GM19023 (cell line): ENCODE measurements around the gene SERPINB1.
"Not testable (repeated sequence)": the region's sequence is repeated elsewhere in the genome, so short reads cannot be mapped to it uniquely, and the experiment has no call there.

Experiments
- ATAC-seq: cut with Tn5 transposase; IDR thresholded peaks from one replicate; pipeline ENCODE4 v1.9.1; 2021; ENCODE audit warnings: mild to moderate bottlenecking, moderate library complexity; ENCODE audit not compliant: unreplicated experiment

SERPINB1 gene

DNA sequence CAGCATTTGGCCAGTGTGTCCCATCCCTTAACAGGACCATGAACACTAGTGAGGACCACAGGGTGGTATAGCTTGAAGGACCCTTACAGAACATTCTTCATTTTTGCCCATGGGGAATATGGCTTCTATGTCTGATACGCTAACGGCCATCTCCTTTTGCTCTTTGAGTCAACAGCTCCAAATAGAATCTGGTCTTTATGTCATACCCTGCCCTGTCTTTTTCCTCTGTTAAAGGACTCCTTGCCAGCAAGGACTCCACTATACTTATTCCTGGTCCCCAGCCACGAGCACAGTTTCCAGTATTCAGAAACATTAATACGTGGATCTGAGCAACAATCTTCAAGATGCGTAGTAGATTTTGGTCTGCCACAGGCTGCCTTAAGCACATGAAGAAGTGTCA, 22.5 kb downstream of the SERPINB1 start:
- ATAC-seq, result no peak

DNA sequence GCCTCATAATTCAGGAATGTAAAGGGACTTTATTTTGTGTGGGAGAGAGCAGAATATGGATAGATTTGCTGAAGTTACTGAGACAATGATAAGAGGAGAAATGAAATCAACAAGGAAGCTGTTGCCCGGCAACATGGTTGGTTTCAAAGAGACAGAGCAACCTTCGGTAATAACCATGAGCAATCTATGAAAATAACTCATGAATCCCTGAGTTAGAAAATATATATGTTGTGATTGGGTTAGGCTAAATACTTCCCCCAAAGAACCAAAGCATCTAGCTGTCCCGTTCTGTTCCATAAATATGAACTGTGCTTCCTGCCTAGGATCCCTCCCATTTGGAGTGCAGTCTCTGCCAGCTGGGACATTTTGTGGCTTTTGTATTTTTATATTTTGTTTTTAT, 23.1 kb downstream of the SERPINB1 start:
- ATAC-seq, result no peak

DNA sequence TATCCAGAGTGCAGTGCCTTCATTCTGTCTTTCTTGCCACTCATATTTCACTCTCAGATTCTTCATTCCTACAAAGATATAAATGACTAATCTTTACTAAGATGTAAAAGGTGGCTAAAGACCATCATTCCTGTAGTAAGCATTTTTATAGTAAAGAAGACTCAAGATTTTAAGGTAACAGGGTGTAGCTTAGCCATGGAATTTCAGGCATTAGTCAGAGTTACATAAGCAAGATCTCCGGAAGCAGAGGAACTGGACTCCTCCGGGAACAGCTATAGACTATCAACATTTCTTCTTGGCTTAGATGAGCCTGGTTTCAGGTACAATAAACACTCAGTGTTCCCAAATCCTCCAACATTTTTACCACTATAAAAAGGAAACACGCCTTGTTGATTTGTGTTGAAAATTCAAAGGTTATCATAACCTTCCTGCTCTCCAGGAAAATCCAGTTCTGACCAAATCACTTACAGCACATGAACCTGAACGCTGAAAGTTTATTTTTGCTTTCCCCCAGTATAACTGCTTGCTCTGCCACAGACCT, 23.7 kb downstream of the SERPINB1 start:
- ATAC-seq, result no peak

DNA sequence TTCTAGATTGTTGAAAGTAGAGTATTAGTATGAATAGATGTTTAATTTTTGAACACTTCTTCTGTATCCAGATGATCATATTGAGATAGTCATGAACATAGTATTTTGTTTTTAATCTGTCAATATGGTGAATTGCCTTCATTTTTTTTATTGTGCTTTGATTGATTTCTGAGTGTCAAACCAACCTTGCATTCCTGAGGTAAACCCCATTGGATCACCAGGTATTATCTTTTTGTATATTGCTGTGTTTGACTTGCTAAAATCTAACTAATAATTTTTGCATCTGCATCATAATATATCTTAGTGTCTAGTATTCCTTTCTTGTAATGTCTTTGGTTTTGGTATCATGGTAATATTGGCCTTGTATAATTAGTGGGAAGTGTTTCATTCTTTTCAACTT, 25.5 kb downstream of the SERPINB1 start:
- ATAC-seq, result no peak

DNA sequence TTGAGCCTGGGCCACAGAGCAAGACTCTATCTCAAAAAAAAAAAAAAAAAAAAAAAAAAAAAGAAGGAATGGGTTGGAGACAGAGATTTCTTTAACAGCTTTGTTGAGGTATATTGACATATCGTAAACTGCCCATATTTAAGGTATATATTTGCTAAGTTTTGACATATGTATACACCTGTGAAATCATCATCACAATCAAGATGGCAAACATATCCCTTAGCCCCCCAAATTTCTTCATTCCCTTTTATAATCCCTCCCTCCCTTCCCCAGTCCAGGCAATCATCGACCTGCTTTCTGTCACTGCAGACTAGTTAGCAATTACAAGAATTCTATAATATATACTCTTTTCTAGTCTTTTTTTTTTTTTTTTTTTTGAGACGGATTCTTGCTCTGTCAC, 29.0 kb downstream of the SERPINB1 start:
- no peak for ATAC-seq

DNA sequence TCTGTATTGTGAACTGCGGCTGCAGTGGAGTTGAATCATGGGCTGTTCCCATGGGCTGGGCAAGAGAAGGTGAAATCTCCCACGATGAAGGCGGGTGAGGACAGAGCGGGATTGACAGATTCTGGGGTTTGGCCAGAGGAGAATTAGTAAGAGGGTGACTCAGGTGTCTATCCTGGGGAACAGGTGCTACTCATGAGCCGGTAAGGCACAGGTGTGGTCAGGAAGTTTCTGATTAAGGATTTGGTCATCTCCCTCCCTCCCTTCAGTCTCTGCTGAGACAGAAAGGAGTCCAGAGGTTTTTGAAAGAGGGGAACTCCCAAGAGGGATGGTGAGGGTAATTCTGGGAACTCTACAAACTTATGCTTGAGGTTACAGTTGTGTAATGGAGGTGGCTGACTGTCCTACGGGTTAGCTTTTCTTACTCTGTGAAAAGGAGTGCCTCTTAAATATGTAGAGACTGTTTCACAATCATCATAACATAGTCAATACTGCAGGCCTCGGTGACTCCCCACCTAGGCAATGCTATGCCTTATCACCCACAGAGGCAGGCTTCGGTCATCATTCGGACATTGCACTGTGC, 31.5 kb downstream of the SERPINB1 start:
- no peak for ATAC-seq

DNA sequence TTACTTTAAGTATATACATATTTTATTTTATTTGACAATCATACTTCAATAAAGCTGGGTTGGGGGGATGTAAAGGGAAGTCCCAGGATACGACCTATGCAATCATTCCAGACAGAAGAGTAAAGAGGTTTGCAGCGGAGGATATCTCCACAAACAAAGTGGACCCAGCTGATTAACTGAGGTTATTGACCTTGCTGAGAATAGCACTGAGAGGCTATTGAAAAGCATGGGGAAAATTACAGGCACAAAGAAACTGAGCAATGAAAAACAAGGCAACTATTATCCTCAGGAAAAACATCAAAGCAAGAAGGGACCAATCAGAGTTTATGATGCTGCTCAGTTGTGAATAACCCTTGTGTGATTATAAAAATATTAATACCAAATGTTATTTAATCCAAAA, 32.6 kb downstream of the SERPINB1 start:
- no peak for ATAC-seq

DNA sequence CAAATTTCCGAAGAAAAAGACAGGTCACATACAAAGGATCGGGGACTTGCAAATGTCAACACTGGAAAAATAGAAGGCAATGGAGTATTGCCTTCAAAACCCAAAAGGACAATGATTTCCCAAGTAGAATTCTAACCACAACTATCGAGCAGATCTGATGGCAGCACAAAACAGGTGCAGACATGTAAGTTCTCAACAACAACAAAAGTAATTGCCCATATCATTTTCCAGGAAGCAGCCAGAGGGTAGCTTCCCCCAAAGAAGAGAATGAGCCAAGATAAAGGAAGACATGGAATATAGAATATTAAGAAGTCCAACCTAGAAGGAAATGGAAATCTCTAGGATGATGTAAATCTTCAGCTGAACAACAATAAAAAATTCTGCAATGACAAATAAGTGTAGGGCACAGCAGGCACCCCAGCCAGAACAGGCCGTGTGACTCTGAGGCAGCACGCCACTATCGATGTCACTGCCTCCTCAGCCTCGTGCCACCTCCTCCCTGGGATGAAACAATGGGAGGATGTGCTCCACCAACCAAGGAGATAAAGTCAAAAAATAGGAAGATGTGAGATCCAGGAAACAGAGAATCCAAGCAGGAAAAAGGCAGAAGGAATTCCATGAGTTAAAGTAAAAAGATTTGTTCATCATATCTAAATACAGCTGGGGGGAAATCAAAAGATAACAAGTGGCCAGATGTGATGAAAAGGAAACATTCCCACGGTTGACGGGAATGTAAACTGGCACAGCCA, 34.1 kb downstream of the SERPINB1 start:
- ATAC-seq, result no peak

DNA sequence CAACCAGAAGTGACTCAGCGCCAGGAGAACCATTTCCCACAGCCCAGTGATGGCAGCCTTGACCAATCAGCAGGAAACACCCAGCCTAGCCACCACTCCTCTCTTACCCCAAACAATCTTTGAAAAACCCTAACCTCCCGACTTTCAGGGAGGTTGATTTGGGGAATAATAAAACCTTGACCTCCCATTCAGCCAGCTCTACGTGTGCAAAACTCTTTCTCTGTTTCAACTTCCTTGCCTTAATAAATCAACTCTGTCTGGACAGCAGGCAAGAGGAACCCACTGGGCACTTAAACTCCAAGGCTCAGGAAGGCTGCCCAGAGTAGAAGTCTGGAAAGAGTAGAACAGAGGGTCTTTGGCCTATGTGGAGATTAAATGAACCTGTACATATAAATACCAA, 35.0 kb downstream of the SERPINB1 start:
- no peak for ATAC-seq

DNA sequence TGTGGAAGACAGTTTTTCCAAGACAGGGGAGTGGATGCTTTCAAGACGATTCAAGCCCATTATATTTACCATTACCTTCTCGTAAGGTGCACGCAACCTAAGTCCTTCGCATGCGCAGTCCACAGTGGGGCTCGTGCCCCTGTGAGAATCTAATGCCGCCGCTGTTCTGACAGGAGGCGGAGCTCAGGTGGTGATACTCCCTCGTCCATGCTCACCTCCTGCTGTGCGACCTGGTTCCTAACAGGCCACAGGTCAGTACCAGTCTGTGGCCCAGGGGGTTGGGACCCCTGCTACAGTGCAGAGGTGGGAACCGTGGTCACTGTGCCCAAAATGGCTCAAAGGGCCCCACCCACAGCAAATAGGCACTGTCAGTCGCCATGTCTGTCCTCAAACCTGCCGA, 36.6 kb downstream of the SERPINB1 start:
- ATAC-seq, result no peak

DNA sequence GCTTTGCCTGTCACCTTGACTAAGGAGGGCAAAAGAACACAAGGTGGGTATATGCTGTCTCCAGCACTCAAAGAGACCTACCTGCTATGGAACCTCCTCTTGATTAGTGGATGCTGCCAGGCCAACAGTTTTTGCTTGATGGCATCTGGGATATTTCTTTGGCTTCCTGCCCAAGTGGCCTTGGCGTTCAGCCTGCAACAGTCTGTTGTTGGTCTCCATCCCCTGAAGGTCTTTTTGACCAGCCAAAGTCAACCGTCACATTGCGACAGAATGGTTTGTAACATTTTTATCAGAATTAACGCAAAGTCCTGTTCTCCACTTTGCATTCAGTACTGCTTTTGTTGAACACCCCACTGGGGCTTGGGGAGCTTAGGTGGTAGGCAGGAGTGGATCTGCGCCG, 37.1 kb downstream of the SERPINB1 start:
- ATAC-seq, result no peak

DNA sequence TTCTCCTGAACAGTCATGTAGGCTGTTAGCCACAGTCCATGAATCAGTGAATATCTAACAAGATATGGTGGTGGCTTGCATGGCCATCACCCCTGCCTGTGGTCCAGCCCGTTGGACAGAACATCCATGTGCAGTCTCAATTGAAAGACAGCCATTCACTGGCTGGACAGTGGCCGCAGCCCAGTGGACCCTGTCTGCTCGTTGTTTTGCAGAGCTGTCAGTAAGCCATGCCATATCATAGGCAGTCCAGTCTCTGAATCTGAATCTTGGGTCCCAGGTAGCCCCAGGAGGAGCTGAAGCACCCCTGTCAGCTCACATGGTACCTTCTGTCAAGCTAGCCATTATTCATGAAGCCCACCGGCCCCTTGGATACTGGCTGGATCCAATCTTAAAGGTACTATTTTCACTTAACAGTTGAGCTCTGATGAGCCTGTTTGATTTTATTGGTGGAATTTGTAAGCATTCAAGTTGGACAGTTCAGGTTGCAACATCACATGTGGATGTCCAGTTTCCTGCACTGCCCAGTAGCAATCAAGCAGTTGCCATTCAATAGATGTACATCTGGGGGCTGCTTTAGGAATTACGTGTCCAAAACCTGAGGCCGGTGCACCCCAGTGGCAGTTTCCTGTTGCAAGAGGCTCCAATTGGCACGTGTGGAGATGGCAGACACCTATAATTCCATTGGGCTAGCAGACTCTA, 37.8 kb downstream of the SERPINB1 start:
- ATAC-seq, result no peak

DNA sequence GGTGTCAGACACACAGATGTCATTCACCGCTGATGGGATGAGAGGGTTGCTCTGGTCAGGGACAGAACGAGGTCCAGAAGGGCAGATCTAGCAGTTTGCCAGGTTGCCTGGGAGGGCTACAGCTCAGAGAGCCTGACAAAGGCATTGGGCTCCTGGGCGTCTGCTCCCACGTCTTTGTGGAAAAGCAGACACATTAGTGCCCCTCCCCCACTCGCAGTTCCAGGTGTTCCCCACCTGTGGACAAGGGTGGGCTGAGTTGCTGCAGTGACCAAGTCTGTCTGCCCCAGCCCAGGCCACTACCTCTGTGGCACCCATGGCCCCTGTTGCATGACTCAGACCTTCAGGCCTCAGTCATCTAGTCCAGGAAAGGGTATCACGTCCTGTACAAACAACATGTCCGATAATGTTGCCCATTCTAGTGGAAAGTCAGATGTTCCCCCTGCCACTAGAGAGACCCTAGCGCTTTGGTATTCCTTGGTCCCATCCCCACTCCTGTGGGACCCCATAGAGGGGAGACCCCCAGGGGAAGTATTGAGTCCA, 39.1 kb downstream of the SERPINB1 start:
- no peak for ATAC-seq

DNA sequence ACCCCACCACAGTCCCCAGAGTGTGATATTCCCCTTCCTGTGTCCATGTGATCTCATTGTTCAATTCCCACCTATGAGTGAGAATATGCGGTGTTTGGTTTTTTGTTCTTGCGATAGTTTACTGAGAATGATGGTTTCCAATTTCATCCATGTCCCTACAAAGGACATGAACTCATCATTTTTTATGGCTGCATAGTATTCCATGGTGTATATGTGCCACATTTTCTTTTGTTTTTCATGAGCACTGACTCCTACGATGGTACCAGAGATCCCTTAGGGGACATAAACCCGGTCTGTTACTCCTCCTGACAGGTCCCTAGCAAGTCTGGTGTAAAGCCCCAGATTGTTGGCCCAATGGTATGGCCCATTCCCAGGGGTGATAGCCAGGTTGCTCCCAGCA, 40.0 kb downstream of the SERPINB1 start:
- not testable (repeated sequence) for ATAC-seq

DNA sequence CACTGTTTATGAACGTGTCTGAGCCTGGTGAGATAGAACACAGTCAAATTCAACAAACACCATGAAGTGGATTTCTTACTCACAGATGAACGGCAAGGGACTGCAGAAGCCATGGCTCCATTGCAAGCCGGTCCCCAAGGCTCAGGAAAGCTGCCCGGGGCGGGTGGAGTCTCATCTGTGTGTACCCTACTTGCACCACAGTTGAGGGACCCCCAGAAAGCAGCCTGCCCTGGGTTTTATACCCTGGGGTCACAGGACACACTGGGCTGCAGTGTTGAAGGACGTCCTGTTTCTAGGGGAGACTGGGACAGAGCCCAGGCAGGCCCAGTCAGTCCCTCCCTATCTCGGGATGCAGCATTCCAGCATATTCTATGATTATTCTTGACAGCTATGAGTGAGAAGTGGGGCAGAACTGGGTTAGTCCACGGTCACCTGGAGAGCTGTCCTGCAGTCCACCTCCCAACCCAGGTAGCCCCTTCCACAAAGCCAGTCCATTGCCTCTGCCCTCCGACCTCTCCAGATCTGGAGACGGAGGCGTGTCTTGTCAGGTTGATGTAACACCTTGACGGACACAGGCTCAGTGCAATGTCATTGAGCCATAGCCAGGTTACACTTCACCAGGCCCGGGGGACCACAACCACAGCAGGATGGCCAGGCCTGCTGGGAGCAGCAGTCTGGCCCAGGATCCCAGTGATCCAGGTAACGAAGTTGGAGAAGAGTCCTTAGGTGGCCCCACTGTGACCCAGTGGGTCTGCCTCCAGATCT, 40.9 kb downstream of the SERPINB1 start:
- no peak for ATAC-seq

DNA sequence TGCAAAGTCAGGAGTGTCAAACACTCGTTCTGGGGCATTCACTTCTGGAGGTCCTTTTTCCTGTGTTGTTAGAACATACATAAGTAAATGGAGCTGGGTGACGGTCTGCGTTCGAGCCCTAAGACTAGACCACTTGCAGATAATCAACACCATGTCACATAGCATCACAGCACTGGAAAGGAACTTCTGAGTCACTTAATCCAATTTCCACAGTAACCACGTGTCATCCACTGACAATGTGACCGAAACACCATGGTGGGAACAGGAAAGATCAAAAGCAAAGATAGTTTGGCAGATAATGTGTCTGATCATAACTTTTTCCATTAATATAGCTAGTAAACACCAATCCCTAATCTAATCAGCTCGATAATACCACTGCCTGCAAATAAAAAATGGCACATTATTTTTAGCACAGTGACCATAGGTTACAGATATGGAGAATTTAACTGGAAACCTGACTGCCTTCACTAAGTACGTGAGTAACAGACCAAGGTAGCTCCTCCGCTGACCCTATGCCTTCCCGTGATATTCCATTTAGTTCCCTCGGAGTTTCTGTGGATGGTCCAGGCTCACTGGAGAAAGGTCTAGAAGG, 41.6 kb downstream of the SERPINB1 start:
- ATAC-seq, result no peak

DNA sequence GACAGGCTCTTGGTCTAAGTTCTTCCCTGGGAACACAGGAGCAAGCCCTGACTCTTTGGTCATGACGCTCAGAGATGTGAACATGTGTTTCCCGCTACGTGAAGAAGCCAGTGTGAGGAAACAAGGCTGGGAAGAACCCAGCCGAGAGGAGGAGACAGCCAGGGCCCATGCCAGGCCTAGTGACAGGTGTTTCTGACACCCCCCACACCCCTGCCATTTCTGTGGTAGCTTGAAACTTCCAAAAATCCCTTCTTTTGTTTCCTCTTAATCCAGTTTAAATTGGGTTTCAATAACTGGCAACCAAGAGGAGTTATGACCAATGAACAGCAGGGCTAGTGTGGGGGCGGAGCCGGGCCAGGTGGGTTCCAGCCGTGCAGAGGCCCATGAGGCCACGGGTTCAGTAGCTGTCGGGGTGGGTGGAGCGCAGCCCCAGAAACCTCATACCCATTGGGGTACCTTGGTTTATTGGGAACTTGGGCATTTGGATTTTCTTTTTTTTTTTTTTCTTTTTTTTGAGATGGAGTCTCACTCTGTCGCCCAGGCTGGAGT, 43.0 kb downstream of the SERPINB1 start:
- ATAC-seq, result no peak

DNA sequence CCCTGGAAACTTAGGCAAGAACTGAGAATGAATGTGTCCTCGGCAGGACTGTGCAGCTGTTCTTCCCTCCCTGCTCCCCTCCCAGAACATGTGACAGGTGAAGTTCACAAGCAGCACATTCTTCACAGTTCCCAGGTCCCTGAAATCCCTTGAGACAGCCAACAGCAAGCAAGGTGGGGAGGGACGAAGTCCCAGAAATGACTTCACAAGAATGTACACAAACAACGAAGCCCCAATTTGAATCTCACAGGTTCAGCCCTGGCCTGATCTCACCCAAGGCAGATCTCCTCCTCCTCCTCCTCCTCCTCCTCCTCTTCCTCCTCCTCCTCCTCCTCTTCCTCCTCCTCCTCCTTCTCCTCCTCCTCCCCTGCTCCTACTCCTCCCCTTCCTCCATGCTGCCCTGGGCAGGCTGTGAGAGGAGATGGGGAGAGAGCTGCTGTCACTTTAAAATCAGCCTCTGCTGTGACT, 44.1 kb downstream of the SERPINB1 start:
- ATAC-seq, result no peak

DNA sequence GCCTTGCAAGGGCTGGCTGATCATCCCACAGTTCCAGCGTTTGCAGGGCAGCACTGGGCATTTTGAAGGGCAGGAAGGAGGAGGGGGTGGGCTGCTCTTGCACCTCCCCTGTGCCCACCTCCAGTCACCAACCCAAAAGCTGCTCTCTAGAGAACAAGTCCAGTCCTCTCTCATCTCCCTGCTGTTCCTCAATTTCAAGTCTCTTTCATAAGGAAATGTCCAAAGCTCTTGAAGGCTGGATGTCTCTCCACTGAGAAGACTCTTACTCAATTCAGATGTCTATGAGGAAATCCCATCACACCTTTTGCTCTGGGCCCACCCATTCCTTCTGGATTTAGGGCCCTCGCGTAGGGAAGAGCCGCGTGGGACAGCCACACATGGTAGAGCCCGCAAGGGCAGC, 44.8 kb downstream of the SERPINB1 start:
- ATAC-seq, result no peak

DNA sequence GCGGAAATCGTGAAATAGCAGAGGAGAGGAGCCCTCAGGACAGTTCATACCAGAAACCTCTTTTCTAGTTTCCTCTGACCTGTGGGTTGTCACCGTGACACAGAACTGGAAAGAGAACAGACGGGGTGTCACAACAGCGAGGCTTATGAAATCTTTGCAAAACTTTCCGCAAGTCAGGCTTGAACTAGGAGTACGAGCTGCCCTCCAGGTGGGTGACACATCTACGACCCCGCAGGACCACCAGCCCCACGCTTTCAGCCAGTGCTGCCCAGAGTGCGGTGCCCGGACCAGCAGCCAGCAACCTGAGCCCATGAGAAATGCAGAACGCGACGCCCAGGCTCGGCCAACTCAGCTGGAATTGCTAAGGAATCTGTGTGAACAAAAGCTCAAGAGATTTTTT, 45.7 kb downstream of the SERPINB1 start:
- ATAC-seq, result no peak
